Breast epithelium (tissue), 3 donors: ENCODE results near the gene JPT2.

Experiments
- CTCF ChIP-seq, 3 donors: fragments of 450-650 bp; IDR thresholded peaks; one replicate each; pipeline ENCODE4 v1.5.1; 2016 to 2017; ENCODE audit warnings: antibody characterized with exemption in 3 of 3, mild to moderate bottlenecking in 3 of 3, moderate library complexity in 3 of 3
- POLR2A ChIP-seq: fragments of 450-650 bp; IDR thresholded peaks from one replicate; pipeline ENCODE4 v1.6.1; 2016; ENCODE audit warnings: antibody characterized with exemption, mild to moderate bottlenecking, moderate library complexity
- POLR2AphosphoS5 ChIP-seq, 3 donors: sonication (generic); formaldehyde crosslinking; IDR thresholded peaks; one replicate each; pipeline ENCODE4 v1.6.1; 2017; ENCODE audit warnings: antibody characterized with exemption in 3 of 3

GRCh38 chr16:1708768-1709180 lies 30.7 kb downstream of the JPT2 start:
- TF ChIP-seq CTCF (IDR thresholded peaks at IDR 0.05): no peak
- TF ChIP-seq POLR2AphosphoS5 (IDR thresholded peaks at IDR 0.05): no peak
- TF ChIP-seq POLR2A: no peak
